CD8-positive, alpha-beta memory T cell (primary cell): ENCODE results near the gene CRTC3. TPM values are rescaled to one million over a fixed set of nuclear protein-coding genes. Genes with fewer than 3 reads are reported as not detected.

Experiments used
- CTCF ChIA-PET: fragments of 350-600 bp; sonication (Branson Sonifier 250); formaldehyde crosslinking; loops from one replicate; lab custom pipeline; 2021; ENCODE audit warnings: antibody characterized with exemption; lab: Charles Lee
- POLR2A ChIA-PET: fragments of 350-600 bp; sonication (Branson Sonifier 250); formaldehyde crosslinking; loops from one replicate; lab custom pipeline; 2021; ENCODE audit warnings: antibody characterized with exemption; lab: Charles Lee
- DNase-seq, 5 donors: peaks; one replicate each; pipeline versions ENCODE4 v3.0.0 to v3.0.0-alpha.2; 2020 to 2022; ENCODE audit warnings: mixed read lengths in 1 of 5
- H3K27ac ChIP-seq: one replicate; pipeline ENCODE4 v1.7.0; 2013; ENCODE audit warnings: low read depth, mild to moderate bottlenecking, low read length, moderate library complexity
- H3K27me3 ChIP-seq: 2 replicates; pipeline ENCODE4 v1.7.0; 2013; ENCODE audit warnings: low read length, mild to moderate bottlenecking; ENCODE audit not compliant: insufficient read depth, poor library complexity, severe bottlenecking
- H3K36me3 ChIP-seq: 2 replicates; pipeline ENCODE4 v1.7.0; 2013; ENCODE audit warnings: mild to moderate bottlenecking, low read length, moderate library complexity; ENCODE audit not compliant: insufficient read depth
- H3K4me1 ChIP-seq: 2 replicates; pipeline ENCODE4 v1.7.0; 2013; ENCODE audit warnings: mild to moderate bottlenecking, low read length, moderate library complexity; ENCODE audit not compliant: insufficient read depth
- H3K4me3 ChIP-seq: 2 replicates; pipeline ENCODE4 v1.7.0; 2013; ENCODE audit warnings: mild to moderate bottlenecking, low read length
- H3K9me3 ChIP-seq: 2 replicates; pipeline ENCODE4 v1.7.0; 2013; ENCODE audit warnings: mild to moderate bottlenecking, low read length
- H3K27ac Mint-ChIP-seq, 8 donors: one replicate each; pipeline ENCODE4 v1.8.0; 2020 to 2021; ENCODE audit warnings: mixed read lengths in 8 of 8, mild to moderate bottlenecking in 6 of 8, inconsistent platforms in 3 of 8, moderate library complexity in 3 of 8
- H3K27me3 Mint-ChIP-seq, 2 donors: one replicate each; pipeline ENCODE4 v1.8.0; 2020 to 2021; ENCODE audit warnings: mixed read lengths in 2 of 2, mild to moderate bottlenecking in 1 of 2, moderate library complexity in 1 of 2
- H3K36me3 Mint-ChIP-seq, 3 donors: one replicate each; pipeline ENCODE4 v1.8.0; 2020 to 2021; ENCODE audit warnings: mixed read lengths in 3 of 3, inconsistent platforms in 1 of 3, mild to moderate bottlenecking in 1 of 3
- H3K4me1 Mint-ChIP-seq, 3 donors: one replicate each; pipeline ENCODE4 v1.8.0; 2020 to 2021; ENCODE audit warnings: mixed read lengths in 3 of 3, inconsistent platforms in 1 of 3, mild to moderate bottlenecking in 1 of 3
- H3K4me3 Mint-ChIP-seq, 7 donors: one replicate each; pipeline ENCODE4 v1.8.0; 2020 to 2021; ENCODE audit warnings: mixed read lengths in 7 of 7, mild to moderate bottlenecking in 6 of 7, moderate library complexity in 4 of 7, inconsistent platforms in 2 of 7
- H3K9me3 Mint-ChIP-seq, 5 donors: one replicate each; pipeline ENCODE4 v1.8.0; 2020 to 2022; ENCODE audit warnings: mixed read lengths in 5 of 5, mild to moderate bottlenecking in 3 of 5, moderate library complexity in 2 of 5, inconsistent platforms in 1 of 5
- polyA plus RNA-seq: library from polyadenylated mRNA; unstranded; fragments of 300-500 nt; fragmentation: Illumina TruSeq; gene quantifications from one replicate; pipeline ENCODE4 v1.2.3, GENCODE V29; 2021
- total RNA-seq, 2 experiments: library from RNA; stranded (reverse); gene quantifications; one replicate each; pipeline ENCODE4 v1.2.3, GENCODE V29; 2021

Gene CRTC3
- total and polyA plus RNA-seq, 3 experiments from 2014 or later: 25.5 to 34.2 (median 26.7) TPM

- no peak for DNase-seq
- peak overlapping the region in 1 of 8 donors; percentile 58 for H3K27ac Mint-ChIP-seq
- no peak overlapping the region for H3K4me3 Mint-ChIP-seq
- no peaks in the 10 kb centered on the region for H3K27me3 Mint-ChIP-seq
- POLR2A ChIA-PET: no interaction called here
- Histone ChIP-seq H3K4me1 (no peaks in the 10 kb centered on the region), H3K27ac (no peak overlapping the region), H3K36me3 (peaks cover 32% of the 10 kb centered on the region), H3K4me3 (no peak overlapping the region), H3K27me3 (no peaks in the 10 kb centered on the region), H3K9me3 (no peaks in the 10 kb centered on the region)
- peaks cover 0 to 5% (median 4%) of the 10 kb centered on the region in 3 donors for H3K4me1 Mint-ChIP-seq
- CTCF ChIA-PET: interaction anchor here (0.9 to 1.1 kb wide), 2 partner anchors 23 to 245 kb away, joined by 3 to 5 read pairs; no protein-coding TSS in a partner anchor
- H3K9me3 Mint-ChIP-seq: no peaks in the 10 kb centered on the region
- H3K36me3 Mint-ChIP-seq: peaks cover 7 to 63% (median 9%) of the 10 kb centered on the region in 3 donors
Measured at GRCh38 chr15:90641581-90642463, 112.1 kb downstream of the CRTC3 start.

GRCh38 chr15:90642464-90643300 lies 113.0 kb downstream of the CRTC3 start:
- no peak overlapping the region for H3K27ac Mint-ChIP-seq
- no peak overlapping the region for H3K4me3 Mint-ChIP-seq
- no peak for DNase-seq
- H3K27me3 Mint-ChIP-seq: no peaks in the 10 kb centered on the region
- ChIA-PET POLR2A (no interaction called here), CTCF (interaction anchor here (1.1 to 1.5 kb wide), 2 partner anchors 242 to 244 kb away, joined by 4 to 5 read pairs; no protein-coding TSS in a partner anchor)
- H3K27me3 ChIP-seq: no peaks in the 10 kb centered on the region
- H3K4me3 ChIP-seq: no peak overlapping the region
- H3K27ac ChIP-seq: no peak overlapping the region
- peaks cover 32% of the 10 kb centered on the region for H3K36me3 ChIP-seq
- no peaks in the 10 kb centered on the region for H3K9me3 Mint-ChIP-seq
- no peaks in the 10 kb centered on the region for H3K9me3 ChIP-seq
- H3K36me3 Mint-ChIP-seq: peaks cover 7 to 63% (median 9%) of the 10 kb centered on the region in 3 donors
- peaks cover 2% of the 10 kb centered on the region for H3K4me1 ChIP-seq
- peaks cover 0 to 4% (median 4%) of the 10 kb centered on the region in 3 donors for H3K4me1 Mint-ChIP-seq

GRCh38 chr15:90643301-90643632 lies 113.5 kb downstream of the CRTC3 start:
- Mint-ChIP-seq H3K27me3 (peaks cover 2 to 3% of the 10 kb centered on the region in 2 donors), H3K9me3 (no peaks in the 10 kb centered on the region), H3K36me3 (peaks cover 5 to 58% (median 9%) of the 10 kb centered on the region in 3 donors), H3K27ac (no peak overlapping the region), H3K4me3 (no peak overlapping the region), H3K4me1 (peaks cover 4 to 7% (median 5%) of the 10 kb centered on the region in 3 donors)
- H3K36me3 ChIP-seq: peaks cover 32% of the 10 kb centered on the region
- H3K9me3 ChIP-seq: no peaks in the 10 kb centered on the region
- H3K27me3 ChIP-seq: no peaks in the 10 kb centered on the region
- no peak overlapping the region for H3K4me3 ChIP-seq
- POLR2A ChIA-PET: no interaction called here
- H3K27ac ChIP-seq: no peak overlapping the region
- CTCF ChIA-PET: interaction anchor here (1.5 kb wide), 1 partner anchor 242 kb away, joined by 4 read pairs; no protein-coding TSS in a partner anchor
- no peak for DNase-seq
- H3K4me1 ChIP-seq: peaks cover 7% of the 10 kb centered on the region

DNA sequence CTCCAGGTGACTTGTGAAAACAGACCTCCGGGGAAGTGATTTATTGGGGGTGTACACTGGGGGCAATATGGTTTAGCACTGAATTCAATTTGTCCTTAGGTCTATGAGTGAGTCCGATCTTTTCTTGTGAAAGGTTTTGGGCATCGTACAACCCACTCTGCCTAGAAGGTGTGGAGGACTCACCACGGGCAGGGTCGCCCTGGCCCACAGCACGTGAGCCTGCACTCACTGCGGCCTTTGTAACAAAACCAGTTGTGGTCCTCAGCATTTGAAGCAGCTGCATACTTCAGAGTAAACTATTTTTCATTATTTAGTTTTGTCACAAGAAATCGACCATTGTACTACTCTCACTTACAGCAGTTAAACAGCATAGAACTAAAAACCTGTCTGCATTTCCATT lies 114.8 kb downstream of the CRTC3 start:
- Mint-ChIP-seq H3K27me3 (peaks cover 3% of the 10 kb centered on the region in 2 donors), H3K36me3 (peaks cover 5 to 49% (median 9%) of the 10 kb centered on the region in 3 donors), H3K27ac (peak overlapping the region in 2 of 8 donors; percentile 72 to 80), H3K4me3 (no peak overlapping the region), H3K9me3 (no peaks in the 10 kb centered on the region), H3K4me1 (peaks cover 11 to 14% (median 13%) of the 10 kb centered on the region in 3 donors)
- Histone ChIP-seq H3K27me3 (no peaks in the 10 kb centered on the region), H3K27ac (no peak overlapping the region), H3K4me1 (peaks cover 17% of the 10 kb centered on the region), H3K36me3 (peaks cover 28% of the 10 kb centered on the region), H3K9me3 (no peaks in the 10 kb centered on the region), H3K4me3 (no peak overlapping the region)
- ChIA-PET CTCF (interaction anchor here (1.9 kb wide), 1 partner anchor 242 kb away, joined by 6 read pairs; no protein-coding TSS in a partner anchor), POLR2A (no interaction called here)
- DNase-seq: no peak

- no peak overlapping the region for H3K27ac ChIP-seq
- Mint-ChIP-seq H3K4me1 (peaks cover 15 to 20% (median 19%) of the 10 kb centered on the region in 3 donors), H3K4me3 (no peak overlapping the region), H3K27ac (peak overlapping the region in 4 of 8 donors; percentile 13 to 80 (median 58)), H3K36me3 (peaks cover 5 to 47% (median 9%) of the 10 kb centered on the region in 3 donors), H3K9me3 (no peaks in the 10 kb centered on the region), H3K27me3 (peaks cover 3% of the 10 kb centered on the region in 2 donors)
- H3K4me1 ChIP-seq: peaks cover 23% of the 10 kb centered on the region
- no peak for DNase-seq
- peaks cover 27% of the 10 kb centered on the region for H3K36me3 ChIP-seq
- H3K9me3 ChIP-seq: no peaks in the 10 kb centered on the region
- H3K27me3 ChIP-seq: no peaks in the 10 kb centered on the region
- POLR2A ChIA-PET: no interaction called here
- H3K4me3 ChIP-seq: no peak overlapping the region
- CTCF ChIA-PET: interaction anchor here (1.9 kb wide), 1 partner anchor 241 kb away, joined by 6 read pairs; no protein-coding TSS in a partner anchor
Measured at GRCh38 chr15:90644952-90645725, 115.4 kb downstream of the CRTC3 start.

GRCh38 chr15:90645873-90646575 lies 116.3 kb downstream of the CRTC3 start:
- peaks cover 27% of the 10 kb centered on the region for H3K4me1 ChIP-seq
- DNase-seq: no peak
- H3K27ac Mint-ChIP-seq: peak overlapping the region in 4 of 8 donors; percentile 9 to 94 (median 42)
- no peaks in the 10 kb centered on the region for H3K27me3 ChIP-seq
- H3K27ac ChIP-seq: no peak overlapping the region
- POLR2A ChIA-PET: no interaction called here
- no peaks in the 10 kb centered on the region for H3K9me3 Mint-ChIP-seq
- H3K36me3 Mint-ChIP-seq: peaks cover 5 to 38% (median 9%) of the 10 kb centered on the region in 3 donors
- H3K36me3 ChIP-seq: peaks cover 18% of the 10 kb centered on the region
- H3K4me1 Mint-ChIP-seq: peaks cover 17 to 25% (median 22%) of the 10 kb centered on the region in 3 donors
- H3K4me3 Mint-ChIP-seq: no peak overlapping the region
- no peak overlapping the region for H3K4me3 ChIP-seq
- CTCF ChIA-PET: interaction anchor here (1.9 kb wide), 1 partner anchor 240 kb away, joined by 6 read pairs; no protein-coding TSS in a partner anchor
- H3K27me3 Mint-ChIP-seq: peaks cover 3% of the 10 kb centered on the region in 2 donors
- no peaks in the 10 kb centered on the region for H3K9me3 ChIP-seq
